PC-3 (cell line): ENCODE results near the gene SLC45A3.

Source experiments
- EZH2 ChIP-seq: fragments of 300-600 bp; sonication (generic); IDR thresholded peaks from one replicate; pipeline ENCODE4 v1.6.1; 2017; ENCODE audit warnings: antibody characterized with exemption, mild to moderate bottlenecking, low read length; ENCODE audit not compliant: unreplicated experiment
- EZH2phosphoT487 ChIP-seq: fragments of 300-600 bp; sonication (generic); IDR thresholded peaks from 2 replicates; pipeline ENCODE4 v1.6.1; 2018; ENCODE audit warnings: mild to moderate bottlenecking, antibody characterized with exemption, low read length, borderline replicate concordance
- TF ChIP-seq, protein P1 (sequence below): fragments of 300-600 bp; sonication (generic); conservative IDR thresholded peaks from 2 replicates; pipeline ENCODE4 v1.5.1; 2017; ENCODE audit warnings: antibody characterized with exemption, low read depth, mild to moderate bottlenecking, low read length

DNA sequence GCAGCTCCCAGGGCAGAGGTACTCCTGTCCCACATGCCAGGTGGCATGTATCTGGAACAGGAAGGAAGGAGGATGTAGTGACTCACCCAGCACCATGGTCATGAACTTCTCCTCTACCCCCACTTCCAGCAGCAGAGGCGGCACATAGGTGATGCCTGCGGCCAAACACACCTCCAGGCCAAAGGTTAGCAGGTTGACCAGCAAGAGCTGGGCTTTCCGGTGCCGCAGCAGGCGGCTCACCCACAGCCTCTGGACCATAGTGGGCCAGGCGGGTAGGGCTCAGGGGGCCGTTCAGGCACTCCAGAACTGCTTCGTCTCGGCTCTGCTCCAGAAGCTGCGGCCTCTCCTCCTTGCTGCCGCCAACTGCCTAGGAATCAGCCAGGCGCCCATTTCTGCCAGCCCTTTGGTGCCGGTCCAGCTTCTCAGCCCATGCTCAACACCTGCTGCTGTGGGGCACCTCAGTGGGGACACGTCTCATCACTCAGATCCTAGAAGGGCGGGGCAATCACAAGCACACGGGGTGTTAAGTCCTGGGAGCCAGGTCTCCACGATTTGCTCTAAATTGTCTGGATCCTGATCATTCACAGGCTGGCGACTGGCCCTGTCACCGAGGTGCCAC lies 15.8 kb downstream of the SLC45A3 start:
- TF ChIP-seq, protein P1, sequence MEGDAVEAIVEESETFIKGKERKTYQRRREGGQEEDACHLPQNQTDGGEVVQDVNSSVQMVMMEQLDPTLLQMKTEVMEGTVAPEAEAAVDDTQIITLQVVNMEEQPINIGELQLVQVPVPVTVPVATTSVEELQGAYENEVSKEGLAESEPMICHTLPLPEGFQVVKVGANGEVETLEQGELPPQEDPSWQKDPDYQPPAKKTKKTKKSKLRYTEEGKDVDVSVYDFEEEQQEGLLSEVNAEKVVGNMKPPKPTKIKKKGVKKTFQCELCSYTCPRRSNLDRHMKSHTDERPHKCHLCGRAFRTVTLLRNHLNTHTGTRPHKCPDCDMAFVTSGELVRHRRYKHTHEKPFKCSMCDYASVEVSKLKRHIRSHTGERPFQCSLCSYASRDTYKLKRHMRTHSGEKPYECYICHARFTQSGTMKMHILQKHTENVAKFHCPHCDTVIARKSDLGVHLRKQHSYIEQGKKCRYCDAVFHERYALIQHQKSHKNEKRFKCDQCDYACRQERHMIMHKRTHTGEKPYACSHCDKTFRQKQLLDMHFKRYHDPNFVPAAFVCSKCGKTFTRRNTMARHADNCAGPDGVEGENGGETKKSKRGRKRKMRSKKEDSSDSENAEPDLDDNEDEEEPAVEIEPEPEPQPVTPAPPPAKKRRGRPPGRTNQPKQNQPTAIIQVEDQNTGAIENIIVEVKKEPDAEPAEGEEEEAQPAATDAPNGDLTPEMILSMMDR: no peak
- no peak for TF ChIP-seq EZH2phosphoT487
- no peak for TF ChIP-seq EZH2
